H1 (cell line): ENCODE measurements around the gene OTUD1. TPM values are rescaled to one million over a fixed set of nuclear protein-coding genes. Genes with fewer than 3 reads are reported as not detected.

ENCODE experiments used
- CTCF ChIA-PET: fragments of 300-600 bp; sonication (Branson Sonifier 250); formaldehyde crosslinking; loops from one replicate; lab custom pipeline; 2021; ENCODE audit not compliant: partially characterized antibody; lab: Charles Lee
- POLR2A ChIA-PET: fragments of 300-600 bp; sonication (Branson Sonifier 250); formaldehyde crosslinking; loops from one replicate; lab custom pipeline; 2021; ENCODE audit warnings: inconsistent platforms; ENCODE audit not compliant: partially characterized antibody; lab: Charles Lee
- DNase-seq, 2 experiments: peaks; one replicate each; pipeline versions ENCODE4 v3.0.0 to v3.0.0-alpha.2; 2010 to 2022; ENCODE audit warnings: low spot score in 2 of 2, low read depth in 1 of 2, mixed read lengths in 1 of 2
- FAIRE-seq: peaks from 2 replicates; lab custom pipeline; 2011; peaks lifted over from hg19 to GRCh38; lab: Jason Lieb, UNC
- H2AFZ ChIP-seq: 2 replicates; pipeline ENCODE4 v1.8.1; 2012; ENCODE audit warnings: low read length, inconsistent platforms
- H2AK5ac ChIP-seq: 2 replicates; pipeline ENCODE4 v1.6.1; 2013; ENCODE audit warnings: low read depth, low read length
- H2BK120ac ChIP-seq: replicated peaks from 2 replicates; pipeline ENCODE3; 2013; ENCODE audit warnings: low read depth, low read length, inconsistent platforms
- H2BK12ac ChIP-seq: 2 replicates; pipeline ENCODE4 v1.6.1; 2013; ENCODE audit warnings: low read depth, low read length
- H2BK15ac ChIP-seq: 2 replicates; pipeline ENCODE4 v1.6.1; 2013; ENCODE audit warnings: low read length
- H2BK20ac ChIP-seq: 2 replicates; pipeline ENCODE4 v1.6.1; 2013; ENCODE audit warnings: low read length
- H2BK5ac ChIP-seq: 2 replicates; pipeline ENCODE4 v1.6.1; 2013; ENCODE audit warnings: low read depth, low read length
- H3K14ac ChIP-seq: 2 replicates; pipeline ENCODE4 v1.6.1; 2013; ENCODE audit warnings: inconsistent platforms; ENCODE audit not compliant: insufficient read length
- H3K18ac ChIP-seq: 2 replicates; pipeline ENCODE4 v1.6.1; 2013; ENCODE audit warnings: low read length; ENCODE audit errors: extremely low read depth
- H3K23ac ChIP-seq: 2 replicates; pipeline ENCODE4 v1.6.1; 2013; ENCODE audit warnings: inconsistent platforms; ENCODE audit not compliant: insufficient read length
- H3K23me2 ChIP-seq: 2 replicates; pipeline ENCODE4 v1.6.1; 2013; ENCODE audit warnings: low read depth, low read length
- H3K27ac ChIP-seq: 2 replicates; pipeline ENCODE4 v1.6.1; 2011; ENCODE audit warnings: low read depth, low read length, inconsistent platforms
- H3K27me3 ChIP-seq, 4 experiments: replicated peaks in 1 of 4; 1 replicate in 1 of 4; 2 replicates in 3 of 4; pipeline versions ENCODE4 v1.6.1 to v1.8.1; 2011 to 2013; ENCODE audit warnings: low read length in 3 of 4, mild to moderate bottlenecking in 3 of 4, inconsistent platforms in 2 of 4, mixed read lengths in 2 of 4, moderate library complexity in 1 of 4; ENCODE audit not compliant: control insufficient read depth in 3 of 4, insufficient read depth in 3 of 4; ENCODE audit errors: extremely low read depth in 1 of 4
- H3K36me3 ChIP-seq, 4 experiments: 2 replicates each; pipeline versions ENCODE4 v1.6.1 to v1.8.1; 2011 to 2013; ENCODE audit warnings: mild to moderate bottlenecking in 4 of 4, low read length in 3 of 4, moderate library complexity in 2 of 4, control low read depth in 1 of 4, inconsistent platforms in 1 of 4; ENCODE audit not compliant: insufficient read depth in 4 of 4, control insufficient read depth in 2 of 4
- H3K4ac ChIP-seq: replicated peaks from 2 replicates; pipeline ENCODE3; 2013; ENCODE audit warnings: low read length, low read depth, mixed read lengths, inconsistent platforms; ENCODE audit not compliant: insufficient read length
- H3K4me1 ChIP-seq, 4 experiments: replicated peaks in 1 of 4; 1 replicate in 1 of 4; 2 replicates in 3 of 4; pipeline versions ENCODE4 v1.6.1 to v1.8.1; 2011 to 2013; ENCODE audit warnings: low read length in 3 of 4, inconsistent platforms in 2 of 4, mixed read lengths in 1 of 4; ENCODE audit not compliant: insufficient read depth in 4 of 4, control insufficient read depth in 3 of 4
- H3K4me2 ChIP-seq, 2 experiments: 2 replicates each; pipeline versions ENCODE4 v1.6.1 to v1.8.1; 2011 to 2013; ENCODE audit warnings: low read depth in 2 of 2, low read length in 2 of 2, control low read depth in 1 of 2, inconsistent platforms in 1 of 2, mild to moderate bottlenecking in 1 of 2; ENCODE audit not compliant: insufficient read depth in 1 of 2
- H3K4me3 ChIP-seq, 4 experiments: fragments of 200-600, 300-600 bp in 1 of 4; sonication (generic), shearing (Covaris generic), sonication (Bioruptor Twin) in 1 of 4; 2 replicates each; pipeline versions ENCODE4 v1.5.1 to v1.8.1; 2011 to 2016; ENCODE audit warnings: low read length in 4 of 4, low read depth in 3 of 4, control low read depth in 2 of 4, inconsistent platforms in 2 of 4, mild to moderate bottlenecking in 2 of 4, mixed read lengths in 1 of 4, moderate library complexity in 1 of 4; ENCODE audit not compliant: insufficient read depth in 2 of 4; ENCODE audit errors: extremely low read depth in 1 of 4
- H3K56ac ChIP-seq: replicated peaks from 2 replicates; pipeline ENCODE3; 2013; ENCODE audit warnings: low read depth, mild to moderate bottlenecking, mixed read lengths, low read length, inconsistent platforms; ENCODE audit not compliant: insufficient read length
- H3K79me1 ChIP-seq: 2 replicates; pipeline ENCODE4 v1.6.1; 2013; ENCODE audit warnings: low read depth, low read length, control low read depth
- H3K79me2 ChIP-seq, 2 experiments: 2 replicates each; pipeline versions ENCODE4 v1.6.1 to v1.8.1; 2012 to 2013; ENCODE audit warnings: low read length in 2 of 2, mild to moderate bottlenecking in 2 of 2, inconsistent platforms in 1 of 2; ENCODE audit not compliant: insufficient read depth in 2 of 2, control insufficient read depth in 1 of 2
- H3K9ac ChIP-seq, 4 experiments: replicated peaks in 1 of 4; 1 replicate in 1 of 4; 2 replicates in 3 of 4; pipeline versions ENCODE4 v1.6.1 to v1.8.1; 2011 to 2013; ENCODE audit warnings: low read depth in 3 of 4, low read length in 3 of 4, control low read depth in 2 of 4, mild to moderate bottlenecking in 2 of 4, moderate library complexity in 2 of 4, inconsistent platforms in 1 of 4; ENCODE audit errors: extremely low read depth in 1 of 4
- H3K9me3 ChIP-seq, 2 experiments: 2 replicates each; pipeline versions ENCODE4 v1.6.1 to v1.8.1; 2012 to 2013; ENCODE audit warnings: mild to moderate bottlenecking in 2 of 2, moderate library complexity in 2 of 2, control low read depth in 1 of 2, inconsistent platforms in 1 of 2, low read depth in 1 of 2, low read length in 1 of 2, mixed read lengths in 1 of 2; ENCODE audit not compliant: insufficient read depth in 2 of 2
- H4K20me1 ChIP-seq, 2 experiments: replicated peaks in 1 of 2; 2 replicates each; pipeline versions ENCODE3 to v1.8.1; 2011 to 2013; ENCODE audit warnings: inconsistent platforms in 2 of 2, low read length in 2 of 2, mild to moderate bottlenecking in 1 of 2; ENCODE audit not compliant: insufficient read depth in 2 of 2, control insufficient read depth in 1 of 2
- H4K5ac ChIP-seq: 2 replicates; pipeline ENCODE4 v1.6.1; 2013; ENCODE audit warnings: low read length, low read depth, mixed read lengths, inconsistent platforms; ENCODE audit not compliant: insufficient read length
- H4K8ac ChIP-seq: 2 replicates; pipeline ENCODE4 v1.8.0; 2013; ENCODE audit warnings: mild to moderate bottlenecking, moderate library complexity, low read length, inconsistent platforms; ENCODE audit not compliant: insufficient read depth; ENCODE audit errors: extremely low read depth
- H4K91ac ChIP-seq: replicated peaks from 2 replicates; pipeline ENCODE3; 2013; ENCODE audit warnings: low read length, mixed read lengths, inconsistent platforms; ENCODE audit not compliant: insufficient read length
- CHD1 ChIP-seq: IDR thresholded peaks from 2 replicates; pipeline ENCODE4 v1.6.1; 2012; ENCODE audit warnings: low read depth, low read length, improper control_type of control experiment
- TCF12 ChIP-seq: IDR thresholded peaks from 2 replicates; pipeline ENCODE4 v1.6.1; 2011; ENCODE audit warnings: low read depth, mild to moderate bottlenecking, low read length
- WGBS, 2 experiments: shearing (Covaris generic) in 1 of 2; methylation state at CpG; one replicate each; pipeline versions ENCODE4 v1.1.6 to v1.1.7; 2013 to 2015; ENCODE audit warnings: low lambda C conversion rate in 2 of 2, mixed read lengths in 2 of 2, inconsistent platforms in 1 of 2, low coverage in 1 of 2, missing lambda C conversion rate in 1 of 2; ENCODE audit not compliant: insufficient replicate concordance in 2 of 2, insufficient coverage in 1 of 2, insufficient read length in 1 of 2; ENCODE audit errors: extremely low coverage in 1 of 2, missing lambda C conversion rate in 1 of 2; 5-methylcytosine and 5-hydroxymethylcytosine counted together
- polyA plus RNA-seq, 7 experiments: library from polyadenylated mRNA; depleted of rRNA in 3 of 7; stranded (reverse) in 5 of 7; unstranded in 2 of 7; fragments of >200 nt in 5 of 7; fragments of 200-250 nt in 2 of 7; gene quantifications; 1 replicate in 5 of 7; 2 replicates in 1 of 7; 4 replicates in 1 of 7; pipeline versions ENCODE4 v1.2.1 to v1.2.3, GENCODE V29; 2011 to 2013; ENCODE audit warnings: missing spikeins in 2 of 7, mixed read lengths in 2 of 7
- total RNA-seq: library from RNA; stranded (reverse); fragmentation: NEBNext Ultra II Directional; extraction: Animal tissue kit (Norgen Biotek cat#: 25700); gene quantifications from 2 replicates; pipeline ENCODE4 v1.2.1, GENCODE V29; 2021

The OTUD1 gene
- total and polyA plus RNA-seq, 2 of the 8 experiments (the other 6 are each of a cell fraction or from before 2014, with no cell fraction given): 1.3 to 7.1 TPM

- no peaks in the 10 kb centered on the region for H3K79me2 ChIP-seq
- TF ChIP-seq CHD1 (no peak), TCF12 (no peak)
- no peaks in the 10 kb centered on the region for H3K36me3 ChIP-seq
- H4K91ac ChIP-seq: no peak overlapping the region
- H2BK12ac ChIP-seq: no peak overlapping the region
- CTCF ChIA-PET: interaction anchor here (0.5 kb wide), 1 partner anchor 1403 kb away, joined by 4 read pairs; no protein-coding TSS in a partner anchor
- no peaks in the 10 kb centered on the region for H4K20me1 ChIP-seq
- no peak overlapping the region for H4K8ac ChIP-seq
- no peak overlapping the region for H3K4me3 ChIP-seq
- no peak overlapping the region for H2BK20ac ChIP-seq
- H3K4me1 ChIP-seq: no peaks in the 10 kb centered on the region
- H3K4ac ChIP-seq: no peak overlapping the region
- no peak overlapping the region for H3K14ac ChIP-seq
- H4K5ac ChIP-seq: no peak overlapping the region
- POLR2A ChIA-PET: no interaction called here
- no peak overlapping the region for H2BK120ac ChIP-seq
- no peaks in the 10 kb centered on the region for H3K27me3 ChIP-seq
- no peak overlapping the region for H3K27ac ChIP-seq
- no peak for DNase-seq
- H2AFZ ChIP-seq: no peak overlapping the region
- H3K79me1 ChIP-seq: no peaks in the 10 kb centered on the region
- H2AK5ac ChIP-seq: no peak overlapping the region
- H3K18ac ChIP-seq: no peak overlapping the region
- H2BK5ac ChIP-seq: no peak overlapping the region
- H3K23ac ChIP-seq: no peak overlapping the region
- 97% methylated on average over 2 of the region's 2 CpGs; no CpG with 5 or more reads in 1 of the 2 experiments for WGBS, 2 experiments
- no peaks in the 10 kb centered on the region for H3K23me2 ChIP-seq
- FAIRE-seq: no peak
- no peak overlapping the region for H2BK15ac ChIP-seq
- no peaks in the 10 kb centered on the region for H3K9me3 ChIP-seq
- H3K9ac ChIP-seq: no peak overlapping the region
- no peak overlapping the region for H3K56ac ChIP-seq
- no peak overlapping the region for H3K4me2 ChIP-seq
Observed at GRCh38 chr10:23396695-23397094, 42.2 kb upstream of the OTUD1 start.
